Measurements from ENCODE around the gene IL1A. TPM values are rescaled to one million over a fixed set of nuclear protein-coding genes. Genes with fewer than 3 reads are reported as not detected.

IL1A gene
- total RNA-seq, 2 donors from 2014 or later, result 0.73 to 1.0 TPM

DNA sequence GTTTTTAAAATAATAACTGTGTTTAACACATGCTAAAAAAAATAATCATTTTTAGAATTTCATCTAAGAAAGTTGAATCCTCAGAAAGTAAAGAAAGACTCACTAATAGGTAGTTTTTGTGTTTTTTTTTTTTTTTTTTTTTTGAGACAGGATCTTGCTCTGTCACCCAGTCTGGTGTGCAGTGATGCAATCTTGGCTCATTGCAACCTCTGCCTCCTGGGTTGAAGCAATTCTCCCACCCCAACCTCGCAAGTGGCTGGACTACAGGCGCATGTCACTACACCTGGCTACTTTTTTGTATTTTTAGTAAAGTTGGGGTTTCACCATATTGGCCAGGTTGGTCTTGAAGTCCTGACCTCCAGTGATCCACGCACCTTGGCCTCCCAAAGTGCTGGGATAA is 27.0 kb downstream of the IL1A start:
- Histone ChIP-seq H3K9me3 (ENCODE audit: control insufficient read depth, low read length) (no peaks in the 10 kb centered on the region), H3K27ac (ENCODE audit: low read depth, low read length) (no peak overlapping the region), H3K4me3 (ENCODE audit: low read length) (no peak overlapping the region), H3K9ac (ENCODE audit: extremely low read depth, low read length, poor library complexity, severe bottlenecking) (no peak overlapping the region), H3K4me1 (ENCODE audit: control insufficient read depth, insufficient read depth, low read length) (peaks cover 4% of the 10 kb centered on the region), H3K36me3 (ENCODE audit: control insufficient read depth, insufficient read depth, low read length) (peaks cover 82% of the 10 kb centered on the region), H3K27me3 (ENCODE audit: control insufficient read depth, insufficient read depth, low read length, poor library complexity, severe bottlenecking) (no peaks in the 10 kb centered on the region)
- Mint-ChIP-seq H3K27ac (no peak overlapping the region), H3K4me3 (no peak overlapping the region), H3K27me3 (ENCODE audit: insufficient read depth) (no peaks in the 10 kb centered on the region), H3K9me3 (no peaks in the 10 kb centered on the region), H3K4me1 (peaks cover 18% of the 10 kb centered on the region), H3K36me3 (ENCODE audit: low read depth) (peaks cover 53% of the 10 kb centered on the region)
- no peak for DNase-seq
- WGBS, 2 experiments (ENCODE audit: insufficient coverage in 1 of 2, insufficient read length in 1 of 2), result 97 to 100% methylated on average over 1 to 3 of the region's 3 CpGs
- no peak for TF ChIP-seq CTCF (conservative IDR thresholded peaks at IDR 0.05)

- 89 to 99% methylated on average over 3 of the region's 3 CpGs for WGBS, 2 experiments (ENCODE audit: insufficient coverage in 1 of 2, insufficient read length in 1 of 2)
- Histone ChIP-seq H3K9me3 (ENCODE audit: control insufficient read depth, low read length) (no peaks in the 10 kb centered on the region), H3K9ac (ENCODE audit: extremely low read depth, low read length, poor library complexity, severe bottlenecking) (no peak overlapping the region), H3K36me3 (ENCODE audit: control insufficient read depth, insufficient read depth, low read length) (peaks cover 92% of the 10 kb centered on the region), H3K27ac (ENCODE audit: low read depth, low read length) (no peak overlapping the region), H3K4me1 (ENCODE audit: control insufficient read depth, insufficient read depth, low read length) (no peaks in the 10 kb centered on the region), H3K4me3 (ENCODE audit: low read length) (no peak overlapping the region), H3K27me3 (ENCODE audit: control insufficient read depth, insufficient read depth, low read length, poor library complexity, severe bottlenecking) (no peaks in the 10 kb centered on the region)
- H3K9me3 Mint-ChIP-seq, result no peaks in the 10 kb centered on the region
- H3K4me3 Mint-ChIP-seq, result no peak overlapping the region
- H3K36me3 Mint-ChIP-seq (ENCODE audit: low read depth), result peaks cover 50% of the 10 kb centered on the region
- DNase-seq, result no peak
- H3K27ac Mint-ChIP-seq, result no peak overlapping the region
- no peaks in the 10 kb centered on the region for H3K27me3 Mint-ChIP-seq (ENCODE audit: insufficient read depth)
- H3K4me1 Mint-ChIP-seq, result peaks cover 8% of the 10 kb centered on the region
- TF ChIP-seq CTCF (conservative IDR thresholded peaks at IDR 0.05), result no peak
Observed at GRCh38 chr2:112756207-112756606, 28.1 kb downstream of the IL1A start.

DNA sequence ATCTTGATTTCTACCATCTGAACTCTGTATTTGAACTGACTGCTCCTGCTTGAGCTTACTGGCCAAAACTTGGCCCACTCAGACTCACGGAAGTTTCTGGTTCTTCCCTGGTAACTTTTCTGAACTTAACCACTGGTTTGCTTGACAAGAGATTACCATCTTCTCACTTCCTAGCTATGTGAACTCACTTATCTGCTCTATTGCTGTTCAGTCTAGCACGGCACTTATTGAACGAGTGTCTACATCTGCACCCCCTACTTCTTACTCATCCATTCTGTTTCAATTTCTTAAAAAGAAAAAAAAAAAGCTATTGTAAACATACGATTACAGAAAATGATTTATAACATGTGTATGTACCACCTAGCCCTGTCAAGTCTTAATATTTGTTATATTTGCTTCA is 28.8 kb downstream of the IL1A start:
- Mint-ChIP-seq H3K27ac (no peak overlapping the region), H3K36me3 (ENCODE audit: low read depth) (peaks cover 49% of the 10 kb centered on the region), H3K27me3 (ENCODE audit: insufficient read depth) (no peaks in the 10 kb centered on the region), H3K4me3 (no peak overlapping the region), H3K9me3 (no peaks in the 10 kb centered on the region), H3K4me1 (peaks cover 8% of the 10 kb centered on the region)
- Histone ChIP-seq H3K36me3 (ENCODE audit: control insufficient read depth, insufficient read depth, low read length) (peaks cover 93% of the 10 kb centered on the region), H3K4me1 (ENCODE audit: control insufficient read depth, insufficient read depth, low read length) (no peaks in the 10 kb centered on the region), H3K9ac (ENCODE audit: extremely low read depth, low read length, poor library complexity, severe bottlenecking) (no peak overlapping the region), H3K4me3 (ENCODE audit: low read length) (peak overlapping the region; percentile 28), H3K27me3 (ENCODE audit: control insufficient read depth, insufficient read depth, low read length, poor library complexity, severe bottlenecking) (no peaks in the 10 kb centered on the region), H3K9me3 (ENCODE audit: control insufficient read depth, low read length) (no peaks in the 10 kb centered on the region), H3K27ac (ENCODE audit: low read depth, low read length) (no peak overlapping the region)
- WGBS, 2 experiments (ENCODE audit: insufficient coverage in 1 of 2, insufficient read length in 1 of 2), result 93 to 100% methylated on average over 1 to 4 of the region's 4 CpGs
- no peak for TF ChIP-seq CTCF (conservative IDR thresholded peaks at IDR 0.05)
- no peak for DNase-seq

All from endodermal cell (in vitro differentiated cells).